IMR-90 (cell line): ENCODE data around the gene DNAJC12. TPM values are rescaled to one million over a fixed set of nuclear protein-coding genes. Genes with fewer than 3 reads are reported as not detected.

Experiments
- ATAC-seq: fragments of 200-7000 bp; cut with Tn5 transposase; 2 replicates; pipeline ENCODE4 v1.9.1; 2020; ENCODE audit warnings: low read depth, mild to moderate bottlenecking, moderate library complexity
- BruUV-seq: library from RNA; stranded (reverse); fragments of 400-500 nt; replicated peaks from 2 replicates; lab custom pipeline; 2021; lab: Mats Ljungman, UMichigan
- CTCF ChIA-PET: fragments of 300-600 bp; formaldehyde crosslinking; extraction: SDS; loops from one replicate; lab custom pipeline; 2021; ENCODE audit warnings: antibody characterized with exemption; lab: Yijun Ruan, JAX
- POLR2A ChIA-PET: fragments of 300-600 bp; sonication (Branson Sonifier 250); formaldehyde crosslinking; loops from one replicate; lab custom pipeline; 2022; ENCODE audit warnings: antibody characterized with exemption; ENCODE audit not compliant: unreplicated experiment; lab: Charles Lee
- DNase-seq: peaks from one replicate; pipeline ENCODE4 v3.0.0; 2013
- H2AFZ ChIP-seq: replicated peaks from 2 replicates; pipeline ENCODE3; 2013; ENCODE audit warnings: low read length, mild to moderate bottlenecking; ENCODE audit not compliant: poor library complexity
- H2AK5ac ChIP-seq: 2 replicates; pipeline ENCODE4 v1.6.1; 2013; ENCODE audit warnings: low read depth, low read length, inconsistent platforms
- H2AK9ac ChIP-seq: replicated peaks from 2 replicates; pipeline ENCODE3; 2013; ENCODE audit warnings: mild to moderate bottlenecking, low read depth, low read length, moderate library complexity; ENCODE audit not compliant: poor library complexity
- H2BK120ac ChIP-seq: 2 replicates; pipeline ENCODE4 v1.6.1; 2013; ENCODE audit warnings: low read depth, low read length, inconsistent platforms
- H2BK15ac ChIP-seq: 3 replicates; pipeline ENCODE4 v1.6.1; 2013; ENCODE audit warnings: low read depth, low read length, inconsistent platforms
- H2BK20ac ChIP-seq: 2 replicates; pipeline ENCODE4 v1.6.1; 2013; ENCODE audit warnings: low read depth, mild to moderate bottlenecking, inconsistent platforms, low read length, moderate library complexity
- H2BK5ac ChIP-seq: 2 replicates; pipeline ENCODE4 v1.6.1; 2013; ENCODE audit warnings: mild to moderate bottlenecking, low read depth, low read length, inconsistent platforms; ENCODE audit not compliant: poor library complexity, severe bottlenecking
- H3K14ac ChIP-seq: replicated peaks from 2 replicates; pipeline ENCODE4 v1.6.1; 2013; ENCODE audit warnings: low read depth, low read length, inconsistent platforms
- H3K18ac ChIP-seq: 2 replicates; pipeline ENCODE4 v1.6.1; 2013; ENCODE audit warnings: low read depth, low read length, control low read depth
- H3K23ac ChIP-seq: 2 replicates; pipeline ENCODE4 v1.6.1; 2013; ENCODE audit warnings: low read depth, low read length, inconsistent platforms
- H3K27ac ChIP-seq: 2 replicates; pipeline ENCODE4 v1.5.1; 2013; ENCODE audit warnings: mild to moderate bottlenecking, control low read depth, low read length; ENCODE audit not compliant: insufficient read depth
- H3K27me3 ChIP-seq: 2 replicates; pipeline ENCODE4 v1.6.1; 2013; ENCODE audit warnings: low read length; ENCODE audit not compliant: control insufficient read depth, insufficient read depth
- H3K36me3 ChIP-seq: 2 replicates; pipeline ENCODE4 v1.6.1; 2013; ENCODE audit warnings: low read length, mixed read lengths; ENCODE audit not compliant: control insufficient read depth, insufficient read depth
- H3K4ac ChIP-seq: 2 replicates; pipeline ENCODE4 v1.6.1; 2013; ENCODE audit warnings: low read depth, low read length, inconsistent platforms
- H3K4me1 ChIP-seq: 2 replicates; pipeline ENCODE4 v1.6.1; 2013; ENCODE audit warnings: low read length, mixed read lengths; ENCODE audit not compliant: control insufficient read depth, insufficient read depth
- H3K4me2 ChIP-seq: 2 replicates; pipeline ENCODE4 v1.6.1; 2013; ENCODE audit warnings: low read depth, mild to moderate bottlenecking, control low read depth, low read length, moderate library complexity
- H3K4me3 ChIP-seq: 2 replicates; pipeline ENCODE4 v1.5.1; 2013; ENCODE audit warnings: low read depth, mild to moderate bottlenecking, control low read depth, low read length, moderate library complexity; ENCODE audit not compliant: insufficient read depth
- H3K56ac ChIP-seq: 2 replicates; pipeline ENCODE4 v1.6.1; 2013; ENCODE audit warnings: low read length, inconsistent platforms; ENCODE audit not compliant: insufficient read depth; ENCODE audit errors: extremely low read depth
- H3K79me1 ChIP-seq, 2 experiments: 2 replicates each; pipeline ENCODE4 v1.6.1; 2013; ENCODE audit warnings: low read length in 2 of 2, inconsistent platforms in 1 of 2, low read depth in 1 of 2
- H3K9ac ChIP-seq: 2 replicates; pipeline ENCODE4 v1.6.1; 2013; ENCODE audit warnings: low read depth, low read length, control low read depth
- H3K9me1 ChIP-seq: 2 replicates; pipeline ENCODE4 v1.6.1; 2013; ENCODE audit warnings: low read length, inconsistent platforms; ENCODE audit not compliant: insufficient read depth
- H3K9me3 ChIP-seq: 2 replicates; pipeline ENCODE4 v1.6.1; 2013; ENCODE audit warnings: low read length; ENCODE audit not compliant: control insufficient read depth, insufficient read depth
- H4K20me1 ChIP-seq: 2 replicates; pipeline ENCODE4 v1.6.1; 2013; ENCODE audit warnings: low read length, inconsistent platforms; ENCODE audit not compliant: insufficient read depth
- H4K5ac ChIP-seq: 2 replicates; pipeline ENCODE4 v1.6.1; 2013; ENCODE audit warnings: mild to moderate bottlenecking, low read depth, low read length, control low read depth
- H4K8ac ChIP-seq, 2 experiments: 2 replicates each; pipeline ENCODE4 v1.6.1; 2013; ENCODE audit warnings: low read depth in 2 of 2, low read length in 2 of 2, control low read depth in 1 of 2, inconsistent platforms in 1 of 2
- H4K91ac ChIP-seq: 2 replicates; pipeline ENCODE4 v1.6.1; 2013; ENCODE audit warnings: low read depth, low read length, inconsistent platforms; ENCODE audit not compliant: insufficient read depth
- CHD1 ChIP-seq: IDR thresholded peaks from 2 replicates; pipeline ENCODE4 v1.6.1; 2012; ENCODE audit warnings: low read depth, low read length, improper control_type of control experiment
- FOS ChIP-seq: fragments of 150-350 bp; IDR thresholded peaks from 2 replicates; pipeline ENCODE4 v1.6.1; 2016; ENCODE audit warnings: low read depth, low read length
- MAFK ChIP-seq: IDR thresholded peaks from 2 replicates; pipeline ENCODE4 v1.6.1; 2012; ENCODE audit warnings: low read depth, low read length, improper control_type of control experiment
- MAZ ChIP-seq: IDR thresholded peaks from 2 replicates; pipeline ENCODE4 v1.6.1; 2012; ENCODE audit warnings: low read depth, mild to moderate bottlenecking, low read length, improper control_type of control experiment, moderate library complexity, borderline replicate concordance
- NFE2L2 ChIP-seq: fragments of 150-350 bp; IDR thresholded peaks from 2 replicates; pipeline ENCODE4 v1.6.1; 2016; ENCODE audit warnings: low read depth, mild to moderate bottlenecking, low read length
- RAD21 ChIP-seq: IDR thresholded peaks from 2 replicates; pipeline ENCODE4 v1.6.1; 2012; ENCODE audit warnings: low read length, improper control_type of control experiment
- RFX5 ChIP-seq: IDR thresholded peaks from 2 replicates; pipeline ENCODE4 v1.8.0; 2012; ENCODE audit warnings: low read depth, mild to moderate bottlenecking, low read length, moderate library complexity
- SMC3 ChIP-seq: fragments of 150-350 bp; IDR thresholded peaks from 2 replicates; pipeline ENCODE4 v1.6.1; 2016; ENCODE audit warnings: low read depth, mild to moderate bottlenecking, antibody characterized with exemption, low read length, moderate library complexity
- WGBS, 2 experiments: methylation state at CpG; one replicate each; pipeline versions ENCODE4 v1.1.5 to v1.1.7; 2013; ENCODE audit warnings: missing lambda C conversion rate in 2 of 2; ENCODE audit not compliant: insufficient read length in 1 of 2; ENCODE audit errors: extremely low coverage in 2 of 2; 5-methylcytosine and 5-hydroxymethylcytosine counted together
- dilution Hi-C: fragments of 300-500 bp; cut with HindIII; formaldehyde crosslinking; loops from one replicate; pipeline ENCODE4 v1.14.3; 2018; ENCODE audit warnings: low sequenced_read_pairs; ENCODE audit not compliant: unreplicated experiment
- in situ Hi-C: fragments of 300-500 bp; cut with MboI; formaldehyde crosslinking; loops from 3 replicates; pipeline ENCODE4 v1.14.3; 2019; ENCODE audit warnings: low sequenced_read_pairs, inconsistent platforms, mixed read lengths
- intact Hi-C: fragments of 100-400 bp; cut with micrococcal nuclease; formaldehyde crosslinking; loops from 2 replicates; pipeline ENCODE4 v1.10.0; 2022
- polyA plus RNA-seq, 3 experiments: library from polyadenylated mRNA; depleted of rRNA; stranded (reverse); fragments of >200 nt; gene quantifications; 2 replicates each; pipeline ENCODE4 v1.2.3, GENCODE V29; 2012; ENCODE audit warnings: low replicate concordance in 1 of 3
- total RNA-seq: library from RNA; depleted of rRNA; stranded (reverse); fragments of >200 nt; gene quantifications from 2 replicates; pipeline ENCODE4 v1.2.3, GENCODE V29; 2012
- TF ChIP-seq, protein P1 (sequence below): conservative IDR thresholded peaks from 2 replicates; pipeline ENCODE4 v1.5.1; 2012; ENCODE audit warnings: mild to moderate bottlenecking, low read depth, low read length, improper control_type of control experiment
- TF ChIP-seq, protein P2 (sequence below): fragments of 150-350 bp; IDR thresholded peaks from 2 replicates; pipeline ENCODE4 v1.6.1; 2017; ENCODE audit warnings: mild to moderate bottlenecking, antibody characterized with exemption, low read length, low read depth

DNAJC12 gene
- total and polyA plus RNA-seq, 2 of the 4 experiments (the other 2 are of a cell fraction) = 2.3 to 2.9 TPM

DNA sequence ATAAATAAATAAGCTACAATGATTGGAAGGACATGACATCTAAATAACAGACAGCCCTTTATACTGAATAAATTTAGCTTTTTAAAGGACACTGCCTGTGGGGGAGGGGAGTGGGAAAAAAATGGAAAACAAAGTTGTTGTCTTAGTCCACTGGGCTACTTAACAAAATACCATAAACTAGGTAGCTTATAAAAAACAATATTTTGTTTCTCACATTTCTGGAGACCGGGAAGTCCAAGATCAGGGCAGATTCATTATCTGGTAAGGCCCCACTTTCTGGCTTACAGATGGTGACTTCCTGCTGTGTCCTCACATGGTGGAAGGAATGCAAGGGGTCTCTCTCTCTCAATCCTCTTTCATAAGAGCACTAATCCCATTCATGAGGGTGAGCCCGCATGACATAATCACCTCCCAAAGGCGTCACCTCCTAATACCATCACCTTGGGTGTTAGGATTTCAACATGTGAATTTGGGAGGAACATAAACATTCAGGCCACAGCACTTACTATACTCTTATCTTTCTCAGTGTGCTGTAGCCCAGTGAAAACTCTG is 43.0 kb downstream of the DNAJC12 start:
- TF ChIP-seq MAZ (no peak), MAFK (no peak), RAD21 (no peak), SMC3 (no peak), RFX5 (no peak), NFE2L2 (no peak), CHD1 (no peak), FOS (no peak)
- TF ChIP-seq, protein P1, sequence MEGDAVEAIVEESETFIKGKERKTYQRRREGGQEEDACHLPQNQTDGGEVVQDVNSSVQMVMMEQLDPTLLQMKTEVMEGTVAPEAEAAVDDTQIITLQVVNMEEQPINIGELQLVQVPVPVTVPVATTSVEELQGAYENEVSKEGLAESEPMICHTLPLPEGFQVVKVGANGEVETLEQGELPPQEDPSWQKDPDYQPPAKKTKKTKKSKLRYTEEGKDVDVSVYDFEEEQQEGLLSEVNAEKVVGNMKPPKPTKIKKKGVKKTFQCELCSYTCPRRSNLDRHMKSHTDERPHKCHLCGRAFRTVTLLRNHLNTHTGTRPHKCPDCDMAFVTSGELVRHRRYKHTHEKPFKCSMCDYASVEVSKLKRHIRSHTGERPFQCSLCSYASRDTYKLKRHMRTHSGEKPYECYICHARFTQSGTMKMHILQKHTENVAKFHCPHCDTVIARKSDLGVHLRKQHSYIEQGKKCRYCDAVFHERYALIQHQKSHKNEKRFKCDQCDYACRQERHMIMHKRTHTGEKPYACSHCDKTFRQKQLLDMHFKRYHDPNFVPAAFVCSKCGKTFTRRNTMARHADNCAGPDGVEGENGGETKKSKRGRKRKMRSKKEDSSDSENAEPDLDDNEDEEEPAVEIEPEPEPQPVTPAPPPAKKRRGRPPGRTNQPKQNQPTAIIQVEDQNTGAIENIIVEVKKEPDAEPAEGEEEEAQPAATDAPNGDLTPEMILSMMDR = no peak
- TF ChIP-seq, protein P2, sequence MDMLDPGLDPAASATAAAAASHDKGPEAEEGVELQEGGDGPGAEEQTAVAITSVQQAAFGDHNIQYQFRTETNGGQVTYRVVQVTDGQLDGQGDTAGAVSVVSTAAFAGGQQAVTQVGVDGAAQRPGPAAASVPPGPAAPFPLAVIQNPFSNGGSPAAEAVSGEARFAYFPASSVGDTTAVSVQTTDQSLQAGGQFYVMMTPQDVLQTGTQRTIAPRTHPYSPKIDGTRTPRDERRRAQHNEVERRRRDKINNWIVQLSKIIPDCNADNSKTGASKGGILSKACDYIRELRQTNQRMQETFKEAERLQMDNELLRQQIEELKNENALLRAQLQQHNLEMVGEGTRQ = no peak
- CTCF ChIA-PET = no interaction called here
- intact Hi-C loops = no loop called here
- no peaks in the 10 kb centered on the region for H3K36me3 ChIP-seq
- POLR2A ChIA-PET = no interaction called here
- BruUV-seq = no TSS peak
- H3K79me1 ChIP-seq = no peaks in the 10 kb centered on the region
- no peak overlapping the region for H3K4me2 ChIP-seq
- H3K27me3 ChIP-seq = no peaks in the 10 kb centered on the region
- ATAC-seq = no peak
- no peak overlapping the region for H4K91ac ChIP-seq
- H3K9me3 ChIP-seq = no peaks in the 10 kb centered on the region
- H3K4me1 ChIP-seq = peaks cover 2% of the 10 kb centered on the region; the same call in 1 of the 2 replicates
- H3K4ac ChIP-seq = no peak overlapping the region
- H3K9me1 ChIP-seq = no peaks in the 10 kb centered on the region; the same call in 1 of the 2 replicates
- no peak overlapping the region for H4K8ac ChIP-seq
- no peak overlapping the region for H2BK5ac ChIP-seq
- H3K23ac ChIP-seq = no peak overlapping the region
- H3K56ac ChIP-seq = no peak overlapping the region
- no peak overlapping the region for H3K14ac ChIP-seq
- no peak overlapping the region for H3K9ac ChIP-seq
- no peak overlapping the region for H4K5ac ChIP-seq
- H2AFZ ChIP-seq = no peak overlapping the region
- DNase-seq = no peak
- H4K20me1 ChIP-seq = no peaks in the 10 kb centered on the region
- WGBS, 2 experiments = no CpG with 5 or more reads among the region's 3 CpGs
- H3K18ac ChIP-seq = no peak overlapping the region
- H2AK9ac ChIP-seq = no peak overlapping the region
- in situ Hi-C loops = no loop called here
- no peak overlapping the region for H2BK120ac ChIP-seq
- no peak overlapping the region for H2BK15ac ChIP-seq
- dilution Hi-C loops = no loop called here
- no peak overlapping the region for H3K4me3 ChIP-seq
- no peak overlapping the region for H2BK20ac ChIP-seq
- no peak overlapping the region for H3K27ac ChIP-seq
- H2AK5ac ChIP-seq = no peak overlapping the region
